ENCODE data around the gene DCBLD2.
"Not testable (repeated sequence)": the region's sequence is repeated elsewhere in the genome, so short reads cannot be mapped to it uniquely, and the experiment has no call there.

DCBLD2 gene

DNA sequence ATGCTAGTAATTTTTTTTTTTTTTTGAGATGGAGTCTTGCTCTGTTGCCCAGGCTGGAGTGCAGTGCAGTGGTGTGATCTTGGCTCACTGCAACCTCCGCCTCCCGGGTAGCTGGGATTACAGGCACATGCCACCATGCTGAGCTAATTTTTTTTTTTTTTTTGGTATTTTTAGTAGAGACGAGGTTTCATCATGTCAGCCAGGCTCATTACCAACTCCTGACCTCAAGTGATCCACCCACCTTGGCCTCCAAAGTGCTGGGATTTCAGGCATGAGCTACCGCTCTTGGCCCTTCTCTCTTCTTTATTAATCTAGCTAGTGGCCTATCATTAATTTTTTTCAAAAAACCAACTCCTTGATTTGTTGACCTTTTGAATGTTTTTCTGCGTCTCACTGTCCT is 70.4 kb downstream of the DCBLD2 start:
- DNase-seq (ENCODE audit: low spot score) = not testable (repeated sequence)

DNA sequence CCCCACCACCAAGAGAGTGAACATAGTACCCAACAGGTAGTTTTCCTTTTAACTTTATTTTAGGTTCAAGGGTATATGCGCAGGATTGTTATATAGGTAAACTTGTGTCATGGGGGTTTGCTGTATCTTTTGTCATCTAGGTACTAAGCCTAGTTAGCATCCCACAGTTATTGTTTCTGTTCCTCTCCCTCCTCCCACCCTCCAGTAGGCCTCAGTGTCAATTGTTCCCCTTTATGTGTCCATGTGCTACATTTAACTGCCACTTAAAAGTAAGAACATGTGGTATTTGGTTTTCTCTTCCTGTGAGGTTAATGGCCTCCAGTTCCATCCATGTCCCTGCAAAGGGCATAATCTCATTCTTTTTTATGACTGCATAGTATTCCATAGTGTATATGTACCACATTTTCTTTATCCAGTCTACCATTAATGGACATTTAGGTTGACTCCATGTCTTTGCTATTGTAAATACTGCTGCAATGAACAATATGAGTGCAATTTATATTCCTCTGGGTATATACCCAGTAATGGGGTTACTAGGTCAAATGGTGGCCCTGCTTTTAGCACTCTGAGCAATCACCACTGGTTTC is 72.2 kb downstream of the DCBLD2 start:
- no peak for DNase-seq (ENCODE audit: low spot score)

DNA sequence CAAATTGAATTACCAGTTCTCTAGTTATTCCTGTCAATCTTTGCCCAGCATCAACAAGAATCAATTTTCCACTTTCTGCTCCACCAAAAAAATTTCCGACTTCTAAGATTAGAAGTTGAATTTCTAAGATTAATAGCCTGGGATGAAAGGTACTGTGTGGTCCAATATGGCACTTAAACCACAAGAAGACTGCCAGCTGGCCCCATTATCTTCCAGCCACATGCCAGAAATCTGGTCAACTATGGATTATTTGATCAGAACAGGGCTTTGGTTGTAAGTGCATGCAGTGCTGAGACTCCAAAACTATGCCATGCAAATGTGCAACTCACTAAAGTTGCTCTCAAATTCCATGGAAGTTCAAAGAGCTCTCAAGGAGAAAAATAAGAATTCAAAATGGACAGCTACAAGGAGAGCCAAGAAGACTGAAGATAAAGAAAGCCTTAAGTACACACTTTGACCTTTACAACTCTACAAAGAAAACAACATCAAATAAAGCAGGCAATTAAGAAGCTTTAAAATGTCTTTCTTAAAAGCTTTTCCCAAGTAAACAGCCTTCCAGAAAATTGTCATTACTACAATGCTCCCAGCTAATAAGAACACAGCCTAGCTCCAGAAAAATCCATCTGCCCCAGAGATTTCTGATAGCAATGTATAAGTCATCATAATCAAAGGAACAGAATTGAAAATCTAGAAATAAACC is 74.1 kb downstream of the DCBLD2 start:
- no peak for DNase-seq (ENCODE audit: low spot score)

DNA sequence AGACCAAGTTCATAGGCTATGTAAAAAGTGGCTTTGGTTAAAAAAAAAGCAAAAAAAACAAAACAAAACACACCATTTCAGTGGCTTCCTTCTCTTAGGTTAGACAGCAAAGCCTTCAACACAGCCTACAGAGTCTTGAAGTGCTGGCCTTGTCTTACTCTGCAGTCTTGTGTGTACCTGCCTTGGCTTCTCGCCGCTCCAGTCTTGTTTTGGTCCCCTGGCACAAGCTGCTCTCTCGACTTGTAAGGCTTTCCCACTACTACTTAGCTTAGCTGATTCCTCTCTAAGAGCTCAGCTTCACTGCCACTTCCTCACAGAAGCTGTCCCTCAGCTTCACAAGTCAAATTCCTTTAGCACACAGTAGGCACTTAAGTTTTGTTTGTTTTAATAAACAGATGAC is 75.4 kb downstream of the DCBLD2 start:
- no peak for DNase-seq (ENCODE audit: low spot score)

DNA sequence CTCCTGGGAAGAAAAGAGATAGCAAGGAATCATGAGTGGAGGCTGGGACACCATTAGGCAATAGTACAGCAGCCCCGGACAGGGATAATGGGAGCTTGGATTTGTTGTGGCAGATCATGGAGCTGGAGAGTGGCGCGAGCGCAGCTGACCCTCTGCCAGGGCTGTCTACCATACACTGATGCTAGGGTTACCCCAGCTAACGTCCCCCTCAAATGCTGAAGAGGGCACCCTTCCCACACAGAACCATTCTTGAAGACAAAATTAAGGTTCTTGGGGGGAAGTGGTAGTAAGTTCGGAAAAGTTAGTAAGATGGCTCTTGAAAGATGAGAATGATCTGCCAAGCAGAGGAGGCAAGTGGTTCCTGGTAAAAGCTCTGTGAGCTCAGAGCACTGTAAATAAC is 77.2 kb downstream of the DCBLD2 start:
- DNase-seq (ENCODE audit: low spot score) = no peak

DNA sequence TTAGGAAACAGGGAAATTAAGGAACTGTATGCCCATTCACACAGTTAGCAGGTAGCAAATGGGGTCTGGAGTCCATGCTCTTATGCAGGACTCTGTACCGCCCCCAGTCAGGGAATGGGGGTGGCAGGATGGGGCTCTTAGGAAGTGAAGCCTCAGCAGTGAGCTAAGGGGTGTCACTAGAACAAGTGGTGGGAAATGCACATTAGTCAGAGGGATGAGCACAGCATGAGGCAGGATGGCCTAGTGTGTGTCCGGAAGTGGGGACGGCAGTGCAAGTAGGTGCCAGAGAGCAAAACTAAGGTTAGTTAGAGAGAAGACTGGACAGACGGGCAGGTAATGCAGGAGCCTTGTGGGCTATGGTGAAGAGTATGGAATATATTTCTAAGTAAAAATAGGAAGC is 77.7 kb downstream of the DCBLD2 start:
- DNase-seq (ENCODE audit: low spot score) = no peak

DNA sequence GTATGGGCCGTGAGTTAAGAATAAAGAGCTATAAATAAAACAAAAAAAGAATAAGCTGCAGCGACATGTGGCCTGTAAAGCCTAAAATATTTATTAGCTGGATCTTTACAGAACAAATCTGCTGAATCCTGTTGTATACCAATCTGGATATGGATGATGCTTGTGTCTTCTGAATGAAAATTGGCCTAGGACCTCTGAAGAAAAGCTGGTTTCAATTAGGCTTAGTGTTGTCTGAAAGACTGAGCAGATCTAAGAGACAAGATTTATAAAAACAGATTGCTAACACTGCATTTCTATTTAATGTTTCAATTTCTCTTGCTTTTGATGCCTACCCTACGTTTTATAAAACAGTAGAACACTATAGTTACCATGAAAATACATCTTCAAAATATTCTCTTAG is 80.4 kb downstream of the DCBLD2 start:
- no peak for DNase-seq (ENCODE audit: low spot score)

DNA sequence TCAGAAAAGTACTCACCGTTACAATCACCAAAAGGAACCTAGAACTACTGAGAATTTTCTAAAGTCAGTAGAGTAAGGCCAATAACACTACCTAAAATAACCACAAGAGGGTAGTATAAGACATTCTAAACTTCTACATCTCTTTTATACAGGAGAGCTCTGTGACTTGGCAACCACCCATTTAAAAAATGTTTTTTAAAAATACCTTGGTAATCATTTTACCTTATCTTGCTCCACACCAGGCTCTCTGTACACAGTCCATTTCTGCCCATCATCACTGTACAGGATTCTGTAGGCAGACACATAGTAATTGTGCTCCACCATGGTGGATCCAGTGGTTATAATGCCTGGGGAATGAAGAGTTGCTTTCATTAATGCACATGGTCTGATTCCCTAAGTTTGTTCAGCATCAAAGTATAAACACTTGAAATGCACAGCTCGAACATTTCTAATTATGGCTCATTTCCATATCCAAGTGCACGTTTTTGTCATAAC is 83.9 kb downstream of the DCBLD2 start:
- peak; percentile 65 for DNase-seq (ENCODE audit: low spot score)

DNA sequence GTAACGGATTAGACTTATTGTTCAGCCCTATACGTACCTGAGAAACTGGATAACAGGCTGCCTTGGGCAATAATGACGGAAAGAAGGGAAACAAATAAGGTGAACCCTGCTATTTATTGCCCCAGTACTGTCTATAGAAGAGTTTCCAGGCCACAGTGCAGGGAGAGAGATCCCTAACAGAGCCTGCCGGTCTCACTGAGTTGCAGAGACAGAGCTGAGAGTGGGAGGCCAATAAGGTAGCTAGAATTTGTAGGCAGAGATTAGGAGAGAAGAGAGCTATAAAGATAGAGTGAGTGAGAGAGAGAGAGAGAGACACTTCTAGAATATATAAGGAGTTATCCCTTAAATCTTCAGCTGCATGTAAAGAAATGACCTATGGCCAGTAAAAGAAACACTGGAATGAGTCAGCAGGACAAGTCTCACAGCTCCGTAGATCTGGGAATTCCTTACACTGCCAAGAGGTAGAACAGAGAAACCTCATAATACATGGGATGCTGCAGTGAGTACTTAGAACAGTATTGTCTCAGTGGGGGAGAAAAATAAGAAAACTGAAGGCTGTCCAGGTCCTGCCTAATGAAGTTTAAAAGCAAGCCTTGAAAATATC is 86.6 kb downstream of the DCBLD2 start:
- DNase-seq (ENCODE audit: low spot score) = no peak

DNA sequence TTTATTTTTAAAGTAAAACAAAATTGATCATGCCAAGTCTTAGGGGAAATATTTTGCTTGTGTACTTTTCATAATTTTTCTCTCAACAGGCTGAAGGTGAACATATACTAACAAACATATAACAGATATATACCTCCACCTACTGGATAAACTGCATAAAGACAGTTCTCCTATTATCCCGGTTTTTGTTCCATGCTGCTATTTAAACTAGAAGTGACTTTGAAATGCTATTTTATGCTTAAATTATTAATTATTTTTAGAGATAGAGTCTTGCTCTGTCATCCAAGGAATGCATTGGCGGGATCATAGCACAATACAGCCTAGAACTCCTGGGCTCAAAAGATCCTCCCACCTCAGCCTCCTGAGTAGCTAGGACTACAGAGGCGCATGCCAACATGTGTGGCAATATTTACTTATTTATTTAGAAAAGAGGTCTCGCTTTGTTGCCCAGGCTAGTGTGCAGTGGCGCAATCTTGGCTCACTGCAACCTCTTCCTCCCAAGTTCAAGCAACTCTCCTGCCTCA is 88.6 kb downstream of the DCBLD2 start:
- DNase-seq (ENCODE audit: low spot score) = peak; percentile 51

DNA sequence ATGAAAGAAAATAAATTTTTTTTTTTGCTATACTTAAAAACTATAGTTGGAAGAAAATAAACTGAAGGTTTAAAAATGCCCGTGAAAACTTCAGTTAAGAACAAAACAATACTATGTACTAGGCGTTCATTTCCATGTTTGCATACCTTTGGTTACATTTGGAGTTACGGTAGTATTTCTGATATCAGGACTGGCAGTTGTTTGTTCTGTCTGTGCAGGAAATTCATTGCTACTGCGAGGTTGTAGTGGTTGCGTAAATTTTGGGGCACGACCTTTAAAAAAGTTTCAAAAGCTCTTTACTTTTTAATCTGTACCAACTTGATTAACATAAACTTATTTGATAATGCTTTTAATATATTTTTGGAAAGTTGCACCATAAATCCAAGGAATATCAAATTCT is 90.4 kb downstream of the DCBLD2 start:
- DNase-seq (ENCODE audit: low spot score) = no peak

DNA sequence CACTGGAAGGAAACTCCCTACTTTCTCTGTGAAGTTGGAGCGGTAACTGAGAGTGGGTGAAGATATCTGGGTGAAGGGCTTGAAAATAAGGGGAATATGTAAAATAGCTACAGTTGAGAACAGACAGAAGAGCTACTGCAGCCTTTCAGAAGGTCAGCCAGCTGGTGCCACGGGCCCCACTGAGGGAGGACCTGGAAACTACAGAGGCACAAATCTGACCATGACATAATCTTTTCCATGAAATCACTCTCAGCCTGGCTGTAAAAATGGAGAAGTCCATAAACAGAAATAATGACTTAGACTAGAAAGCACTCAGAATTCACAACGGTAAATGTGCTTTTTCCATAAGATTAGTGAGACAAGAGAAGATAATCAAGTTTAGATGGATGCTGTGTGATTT is 91.9 kb downstream of the DCBLD2 start:
- peak; percentile 23 for DNase-seq (ENCODE audit: low spot score)

DNA sequence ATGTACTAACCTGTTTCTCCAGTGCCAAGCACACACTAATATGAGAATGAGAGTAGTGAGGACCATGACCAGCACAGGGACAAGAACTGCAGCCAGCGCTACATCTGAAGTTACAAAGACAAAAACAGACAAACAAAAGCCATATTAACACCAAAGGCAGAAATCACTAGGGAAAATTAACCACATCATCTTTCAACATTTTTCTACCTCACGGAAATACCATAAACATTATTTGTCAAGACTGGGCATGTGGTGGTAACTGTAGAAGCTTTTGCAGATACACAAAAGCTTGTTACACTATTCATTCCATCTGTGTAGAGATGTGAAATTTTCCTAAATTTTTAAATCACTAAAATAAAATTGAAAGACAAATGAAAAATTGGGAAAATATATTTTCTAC is 93.4 kb downstream of the DCBLD2 start:
- DNase-seq (ENCODE audit: low spot score) = no peak

DNA sequence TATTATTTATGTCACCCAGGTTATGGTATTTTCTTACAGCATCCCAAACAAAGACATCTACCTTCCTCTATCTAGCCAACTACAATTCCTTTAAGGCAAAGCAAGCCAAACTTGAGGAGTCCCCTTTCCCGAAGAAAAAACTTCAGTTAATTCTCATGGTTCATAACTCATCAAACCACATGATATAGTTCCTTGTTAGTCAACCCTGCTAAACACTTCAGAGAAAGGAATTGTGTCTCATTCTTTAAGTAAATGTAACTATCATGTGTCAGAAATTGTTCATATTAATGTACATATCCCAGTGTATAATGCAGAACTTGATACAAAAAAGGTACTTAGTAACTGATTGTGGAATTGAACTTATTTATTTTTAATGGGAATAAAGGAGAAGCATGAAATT is 93.9 kb downstream of the DCBLD2 start:
- no peak for DNase-seq (ENCODE audit: low spot score)

DNA sequence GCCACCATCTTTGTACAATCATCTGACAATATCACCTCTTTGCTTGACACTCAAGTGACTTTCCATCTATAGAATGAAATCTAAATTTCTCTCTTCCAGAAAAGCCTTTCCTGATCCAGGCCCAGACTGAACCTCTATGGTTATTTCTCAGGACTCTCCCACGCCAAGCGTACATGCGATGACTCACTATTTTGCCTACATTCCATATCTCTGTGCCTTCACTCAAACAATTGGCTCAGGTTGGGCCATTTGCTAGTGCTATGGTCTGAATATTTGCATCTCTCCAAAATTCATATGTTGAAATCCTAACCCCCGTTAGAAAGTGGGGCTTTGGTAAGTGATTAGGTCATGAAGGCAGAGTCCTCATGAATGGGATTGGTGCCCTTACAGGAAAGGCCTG is 94.5 kb downstream of the DCBLD2 start:
- DNase-seq (ENCODE audit: low spot score) = no peak

DNA sequence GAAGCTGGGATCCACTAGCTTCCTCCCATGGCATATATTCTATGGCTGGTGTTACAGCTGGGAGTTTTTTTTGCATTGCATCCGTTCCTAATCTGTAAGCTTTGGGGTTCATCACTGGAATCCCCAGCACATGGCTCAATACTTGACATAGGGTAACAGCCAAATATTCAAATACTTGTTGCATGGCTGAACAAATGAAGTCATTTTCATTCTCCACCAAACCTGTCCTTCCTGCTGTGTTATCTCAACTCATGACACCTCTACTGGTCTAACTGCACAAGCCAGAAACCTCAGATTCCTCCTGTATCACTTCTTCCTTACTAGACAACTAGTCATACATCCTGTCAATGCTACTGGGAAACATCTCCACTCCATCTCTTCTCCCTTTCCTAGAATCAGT is 95.0 kb downstream of the DCBLD2 start:
- no peak for DNase-seq (ENCODE audit: low spot score)

DNA sequence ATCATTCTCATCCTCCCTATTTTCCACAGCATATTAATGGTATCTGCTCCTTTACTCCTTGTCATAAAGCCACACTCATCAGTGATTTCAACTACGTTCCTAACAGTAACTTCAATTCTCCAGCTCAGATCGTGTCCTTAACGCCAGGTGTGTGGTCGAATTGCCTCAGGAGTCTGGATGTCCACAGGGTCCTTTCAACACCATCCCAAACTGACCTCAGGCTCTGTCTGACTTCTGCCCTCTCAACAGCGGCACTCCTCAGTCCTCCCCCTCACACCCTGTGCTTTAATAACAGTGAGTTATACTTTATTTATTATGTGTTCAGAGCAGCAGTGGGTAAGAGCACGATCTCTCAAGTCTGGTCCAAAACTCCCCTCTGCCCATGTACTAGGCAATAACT is 95.9 kb downstream of the DCBLD2 start:
- DNase-seq (ENCODE audit: low spot score) = no peak

DNA sequence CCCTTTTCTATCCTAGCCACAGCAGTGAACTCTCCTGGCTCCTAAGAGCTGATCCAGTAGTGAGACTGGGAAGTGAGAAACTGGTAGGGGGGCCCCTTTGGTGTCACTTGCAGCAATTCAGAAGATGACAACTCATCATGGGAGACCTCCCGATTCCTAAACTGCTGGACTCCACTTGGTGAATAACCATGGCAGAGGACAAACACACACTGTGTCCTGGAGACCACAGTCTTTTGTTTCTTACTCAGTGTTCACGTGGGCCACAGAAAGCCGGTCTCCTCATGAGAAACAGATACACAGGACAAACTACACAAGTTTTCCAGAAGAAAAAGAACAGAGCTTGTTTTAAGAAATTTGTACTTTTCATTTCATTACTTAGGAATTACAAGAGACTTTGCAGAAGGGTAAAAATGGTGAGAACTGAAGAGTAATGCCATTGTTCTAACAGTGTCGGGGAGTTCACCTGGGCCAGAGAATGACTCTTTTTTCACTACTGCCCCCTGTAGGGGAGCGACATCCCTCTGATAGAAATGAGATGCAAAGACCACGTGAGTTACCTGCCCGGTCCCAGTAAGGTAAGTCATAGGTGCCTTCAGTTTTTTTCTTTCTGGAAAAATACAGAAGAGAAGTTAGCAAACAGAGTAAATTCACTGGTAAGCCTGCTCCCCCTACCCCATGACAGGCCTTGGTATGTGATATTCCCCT is 100.3 kb downstream of the DCBLD2 start:
- no peak for DNase-seq (ENCODE audit: low spot score)

DNA sequence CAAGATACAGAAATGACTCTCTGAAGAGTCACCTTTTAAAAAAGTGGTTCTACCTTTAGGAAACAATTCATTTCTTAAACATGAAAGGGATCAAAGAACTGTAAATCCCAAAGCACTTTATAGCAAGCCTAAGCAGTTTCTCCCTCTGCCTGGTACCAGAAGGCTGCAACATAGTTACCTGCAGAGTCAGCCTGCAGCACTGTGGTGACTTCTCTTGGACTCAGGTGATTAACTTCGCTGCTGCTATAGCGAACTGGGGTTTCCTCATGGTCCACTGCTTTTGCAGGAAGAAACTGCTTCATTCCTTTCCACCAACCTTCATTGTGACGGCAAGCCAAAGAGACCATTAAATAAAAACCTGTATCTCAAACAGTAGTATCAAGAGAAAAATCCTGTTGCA is 101.1 kb downstream of the DCBLD2 start:
- DNase-seq (ENCODE audit: low spot score) = no peak

DNA sequence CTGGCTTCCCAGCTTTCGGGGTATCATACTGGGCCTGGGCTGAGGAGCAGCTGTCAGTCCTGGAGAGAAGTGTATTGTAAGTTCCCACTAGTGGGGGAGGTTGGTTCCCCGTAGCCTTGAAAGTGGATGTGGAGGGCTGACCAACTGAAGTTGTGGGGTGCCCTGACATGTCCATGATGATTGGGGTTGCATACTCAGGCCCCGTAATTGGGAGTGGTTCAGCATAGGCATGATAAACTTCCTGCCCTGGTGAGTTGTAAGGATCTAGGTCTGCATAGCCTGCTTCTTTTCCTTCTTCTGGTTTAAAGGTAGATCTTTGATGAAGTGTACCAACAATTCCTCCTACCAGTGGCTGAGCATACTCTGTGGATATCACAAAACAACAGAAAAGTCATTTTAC is 102.0 kb downstream of the DCBLD2 start:
- DNase-seq (ENCODE audit: low spot score) = no peak

DNA sequence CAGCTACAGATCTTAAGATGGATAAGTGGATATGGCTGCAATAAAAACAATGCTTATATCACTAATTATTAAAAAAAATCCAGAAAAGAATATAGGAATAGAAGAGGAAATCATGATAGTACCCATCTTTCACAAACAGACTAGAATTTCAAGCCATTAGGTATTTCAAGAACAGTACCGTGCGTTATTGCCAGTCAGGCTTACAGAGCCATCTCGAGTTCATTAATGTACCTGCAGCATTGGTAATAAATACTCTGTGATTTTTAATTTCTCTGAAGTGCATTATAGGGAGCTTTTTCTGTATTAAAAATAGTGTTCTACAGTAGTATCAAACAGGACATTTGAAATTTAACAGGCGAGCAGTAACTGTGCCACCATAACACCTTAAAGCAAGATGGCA is 102.7 kb downstream of the DCBLD2 start:
- no peak for DNase-seq (ENCODE audit: low spot score)

DNA sequence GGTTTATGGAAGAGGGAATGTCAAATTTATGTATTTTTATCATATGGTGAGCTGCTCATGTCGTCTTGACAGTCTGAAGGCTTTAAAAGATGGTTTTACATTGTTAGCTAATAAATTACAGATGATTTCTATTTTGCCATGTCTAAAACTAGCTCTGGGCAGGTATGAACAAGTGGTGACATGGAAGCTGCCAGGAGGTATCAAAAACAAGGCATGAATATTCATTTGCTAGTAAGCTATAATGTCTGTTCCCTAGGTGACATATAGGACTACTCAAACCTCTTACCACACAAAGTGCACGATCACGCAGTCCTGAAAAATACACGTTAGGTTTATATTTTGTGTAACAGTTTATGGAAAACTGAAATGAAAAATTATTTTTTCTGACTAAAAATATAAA is 103.6 kb downstream of the DCBLD2 start:
- DNase-seq (ENCODE audit: low spot score) = no peak

DNA sequence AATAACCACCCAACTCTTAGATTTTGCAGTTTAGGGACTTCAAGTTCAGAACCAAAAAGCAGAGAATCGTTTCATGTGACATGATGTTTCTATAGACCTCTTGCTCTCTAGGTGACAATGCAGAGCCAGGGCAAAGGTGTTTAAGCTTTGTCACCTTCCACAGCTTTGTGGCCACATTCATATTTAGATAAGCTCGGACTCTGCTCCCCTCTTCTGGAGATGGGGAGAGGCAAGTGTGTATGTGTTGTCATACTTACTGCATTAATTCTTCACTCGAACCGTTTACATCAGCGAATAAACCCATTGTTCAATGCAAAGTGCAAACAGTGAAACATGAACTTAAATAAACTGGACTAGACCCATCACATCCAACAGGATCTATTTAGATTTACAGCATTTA is 105.2 kb downstream of the DCBLD2 start:
- no peak for DNase-seq (ENCODE audit: low spot score)
